ENCODE measurements around the gene SPAST.
"Not testable (repeated sequence)": the region's sequence is repeated elsewhere in the genome, so short reads cannot be mapped to it uniquely, and the experiment has no call there.

SPAST gene

DNA sequence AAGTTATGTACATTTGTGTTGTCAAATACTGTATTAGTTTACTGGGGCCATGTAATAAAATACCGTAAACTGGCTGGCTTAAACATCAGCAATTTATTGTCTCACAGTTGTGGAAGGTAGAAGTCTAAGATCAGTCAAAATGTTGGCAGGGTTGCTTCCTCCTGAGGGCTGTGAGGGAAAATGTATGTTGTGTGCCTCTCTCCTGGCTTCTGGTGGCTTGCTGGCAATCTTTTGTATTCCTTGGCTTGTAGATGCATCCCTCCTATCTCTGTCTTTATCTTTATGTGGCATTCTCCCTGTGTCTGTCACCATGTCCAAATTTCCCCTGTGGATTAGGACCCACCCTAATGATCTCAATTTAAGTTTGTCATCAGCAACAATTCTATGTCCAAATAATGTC is 65.3 kb downstream of the SPAST start:
- H3K4me3 ChIP-seq (ENCODE audit: low read depth, low read length), result no peak overlapping the region
- DNase-seq (ENCODE audit: low read depth), result no peak
- no peak for TF ChIP-seq CTCF (IDR thresholded peaks at IDR 0.05; ENCODE audit: low read depth, low read length, missing control alignments)

DNA sequence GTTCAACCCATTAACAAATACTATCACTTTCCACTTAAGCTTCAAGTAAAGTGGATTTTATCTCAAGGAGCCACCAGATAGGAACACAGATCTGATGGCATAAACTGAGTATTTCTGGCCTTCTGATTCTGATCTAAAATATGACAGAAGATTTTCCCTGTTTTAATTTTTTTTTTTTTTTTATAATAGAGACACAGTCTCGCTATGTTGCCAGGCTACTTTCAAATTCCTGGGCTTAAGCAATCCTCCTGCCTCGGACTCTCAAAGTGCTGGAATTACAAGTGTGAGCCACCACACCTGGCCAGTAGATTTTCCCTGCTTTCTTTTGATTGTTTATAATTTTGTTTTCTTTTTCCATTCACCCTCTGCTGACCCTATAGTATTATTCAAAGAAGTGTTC is 65.7 kb downstream of the SPAST start:
- no peak for DNase-seq (ENCODE audit: low read depth)
- no peak for TF ChIP-seq CTCF (IDR thresholded peaks at IDR 0.05; ENCODE audit: low read depth, low read length, missing control alignments)
- no peak overlapping the region for H3K4me3 ChIP-seq (ENCODE audit: low read depth, low read length)

DNA sequence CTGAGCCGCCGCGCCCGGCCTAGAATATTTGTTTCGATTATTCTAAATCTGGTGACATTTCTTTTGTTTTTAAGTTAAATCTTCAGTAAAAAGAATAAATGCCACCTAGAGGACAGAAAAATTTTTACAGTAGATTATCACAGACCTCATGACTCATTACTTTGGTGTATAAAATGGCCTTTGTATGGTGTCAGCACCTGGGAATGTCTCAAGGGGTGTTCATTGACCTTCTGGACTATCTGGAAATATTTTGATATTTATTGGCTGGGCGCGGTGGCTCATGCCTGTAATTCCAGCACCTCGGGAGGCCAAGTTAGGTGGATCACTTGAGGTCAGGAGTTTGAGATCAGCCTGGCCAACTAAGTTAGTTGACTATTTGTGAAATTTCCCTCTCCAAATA is 72.1 kb downstream of the SPAST start:
- no peak overlapping the region for H3K4me3 ChIP-seq (ENCODE audit: low read depth, low read length)
- DNase-seq (ENCODE audit: low read depth), result no peak
- TF ChIP-seq CTCF (IDR thresholded peaks at IDR 0.05; ENCODE audit: low read depth, low read length, missing control alignments), result peak; percentile 9

GRCh38 chr2:32136097-32136496 is 72.7 kb downstream of the SPAST start:
- no peak for TF ChIP-seq CTCF (IDR thresholded peaks at IDR 0.05; ENCODE audit: low read depth, low read length, missing control alignments)
- H3K4me3 ChIP-seq (ENCODE audit: low read depth, low read length), result no peak overlapping the region
- DNase-seq (ENCODE audit: low read depth), result no peak

- DNase-seq (ENCODE audit: low read depth); H3K4me3 ChIP-seq (ENCODE audit: low read depth, low read length): not testable (repeated sequence)
These were observed 88.2 kb downstream of the SPAST start for GRCh38 chr2:32151544-32151943.

GRCh38 chr2:32159678-32160077 is 96.3 kb downstream of the SPAST start:
- H3K4me3 ChIP-seq (ENCODE audit: low read depth, low read length), result no peak overlapping the region
- TF ChIP-seq CTCF (IDR thresholded peaks at IDR 0.05; ENCODE audit: low read depth, low read length, missing control alignments), result no peak
- DNase-seq (ENCODE audit: low read depth), result no peak

GRCh38 chr2:32161296-32161695 is 97.9 kb downstream of the SPAST start:
- TF ChIP-seq CTCF (IDR thresholded peaks at IDR 0.05; ENCODE audit: low read depth, low read length, missing control alignments), result no peak
- no peak for DNase-seq (ENCODE audit: low read depth)
- no peak overlapping the region for H3K4me3 ChIP-seq (ENCODE audit: low read depth, low read length)

DNA sequence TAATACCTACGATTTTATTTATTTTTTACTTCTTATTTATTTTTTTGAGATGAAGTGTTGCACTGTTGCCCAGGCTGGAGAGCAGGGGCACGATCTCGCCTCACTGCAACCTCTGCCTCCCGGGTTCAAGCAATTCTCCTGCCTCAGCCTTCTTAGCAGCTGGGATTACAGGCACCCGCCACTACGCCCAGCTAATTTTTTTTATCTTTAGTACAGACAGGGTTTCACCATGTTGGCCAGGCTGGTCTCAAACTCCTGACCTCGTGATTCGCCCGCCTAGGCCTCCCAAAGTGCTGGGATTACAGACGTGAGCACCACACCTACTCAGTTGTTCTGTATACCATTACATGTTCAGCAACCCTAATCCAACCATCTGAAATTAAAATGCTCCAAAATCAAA is 100.9 kb downstream of the SPAST start:
- not testable (repeated sequence) for DNase-seq (ENCODE audit: low read depth)
- H3K4me3 ChIP-seq (ENCODE audit: low read depth, low read length), result peak overlapping the region; percentile 60; the same call in 1 of the 2 replicates

DNA sequence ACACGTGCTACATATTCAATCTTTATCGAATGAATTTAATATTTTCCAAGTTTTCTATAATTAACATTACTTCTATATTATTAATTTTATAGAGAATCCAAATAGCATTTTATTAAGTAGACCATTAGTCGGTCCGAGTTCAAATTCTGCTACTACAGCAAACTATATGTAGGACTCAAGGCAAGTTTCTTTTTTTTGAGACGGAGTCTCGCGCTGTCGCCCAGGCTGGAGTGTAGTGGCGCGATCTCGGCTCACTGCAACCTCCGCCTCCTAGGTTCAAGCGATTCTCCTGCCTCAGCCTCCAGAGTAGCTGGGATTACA is 101.6 kb downstream of the SPAST start:
- H3K4me3 ChIP-seq (ENCODE audit: low read depth, low read length), result peak overlapping the region; percentile 60
- DNase-seq (ENCODE audit: low read depth), result not testable (repeated sequence)
